Measurements from ENCODE around the gene RYR3. TPM values are rescaled to one million over a fixed set of nuclear protein-coding genes. Genes with fewer than 3 reads are reported as not detected.

RYR3 gene
- total RNA-seq, 1 donor from 2014 or later = 2.2 TPM

DNA sequence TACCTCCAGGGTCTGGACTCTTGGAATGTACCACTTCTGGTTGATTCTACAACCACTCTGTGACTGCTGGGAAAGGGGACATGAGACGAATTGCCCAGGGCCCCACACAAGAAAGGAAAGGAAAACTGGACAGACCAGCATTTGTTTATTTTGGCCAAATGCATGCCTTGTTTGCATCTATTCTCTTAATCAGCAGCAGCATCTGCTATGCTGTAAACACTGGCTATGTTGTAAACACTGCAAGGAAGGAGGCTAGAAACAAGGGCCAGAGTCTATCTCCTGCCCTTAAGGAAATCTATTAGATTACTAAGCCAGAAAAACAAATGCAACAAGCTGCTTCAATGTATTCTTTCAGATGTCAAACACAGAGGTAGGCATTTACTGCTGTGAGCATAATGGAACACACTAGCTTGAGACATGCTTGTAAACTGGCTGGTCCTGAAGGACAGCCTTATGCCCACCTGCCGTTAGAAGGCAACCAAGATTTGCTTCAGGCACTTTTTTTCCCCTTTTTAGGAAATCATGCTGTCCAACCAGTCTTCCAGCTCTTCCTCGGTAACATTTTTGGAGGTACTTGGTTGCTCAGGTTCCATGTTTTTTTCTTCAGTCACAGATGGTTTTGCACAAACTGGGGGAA is 555.5 kb downstream of the RYR3 start:
- Mint-ChIP-seq H3K27ac (no peak overlapping the region), H3K4me1 (ENCODE audit: unreplicated experiment) (peaks cover 8% of the 10 kb centered on the region), H3K4me3 (no peak overlapping the region), H3K36me3 (no peaks in the 10 kb centered on the region), H3K27me3 (no peaks in the 10 kb centered on the region), H3K9me3 (no peaks in the 10 kb centered on the region)
- TF ChIP-seq, protein P1, sequence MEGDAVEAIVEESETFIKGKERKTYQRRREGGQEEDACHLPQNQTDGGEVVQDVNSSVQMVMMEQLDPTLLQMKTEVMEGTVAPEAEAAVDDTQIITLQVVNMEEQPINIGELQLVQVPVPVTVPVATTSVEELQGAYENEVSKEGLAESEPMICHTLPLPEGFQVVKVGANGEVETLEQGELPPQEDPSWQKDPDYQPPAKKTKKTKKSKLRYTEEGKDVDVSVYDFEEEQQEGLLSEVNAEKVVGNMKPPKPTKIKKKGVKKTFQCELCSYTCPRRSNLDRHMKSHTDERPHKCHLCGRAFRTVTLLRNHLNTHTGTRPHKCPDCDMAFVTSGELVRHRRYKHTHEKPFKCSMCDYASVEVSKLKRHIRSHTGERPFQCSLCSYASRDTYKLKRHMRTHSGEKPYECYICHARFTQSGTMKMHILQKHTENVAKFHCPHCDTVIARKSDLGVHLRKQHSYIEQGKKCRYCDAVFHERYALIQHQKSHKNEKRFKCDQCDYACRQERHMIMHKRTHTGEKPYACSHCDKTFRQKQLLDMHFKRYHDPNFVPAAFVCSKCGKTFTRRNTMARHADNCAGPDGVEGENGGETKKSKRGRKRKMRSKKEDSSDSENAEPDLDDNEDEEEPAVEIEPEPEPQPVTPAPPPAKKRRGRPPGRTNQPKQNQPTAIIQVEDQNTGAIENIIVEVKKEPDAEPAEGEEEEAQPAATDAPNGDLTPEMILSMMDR (conservative IDR thresholded peaks at IDR 0.05) = no peak
- no peak for DNase-seq (ENCODE audit: extremely low spot score, unreplicated experiment)

DNA sequence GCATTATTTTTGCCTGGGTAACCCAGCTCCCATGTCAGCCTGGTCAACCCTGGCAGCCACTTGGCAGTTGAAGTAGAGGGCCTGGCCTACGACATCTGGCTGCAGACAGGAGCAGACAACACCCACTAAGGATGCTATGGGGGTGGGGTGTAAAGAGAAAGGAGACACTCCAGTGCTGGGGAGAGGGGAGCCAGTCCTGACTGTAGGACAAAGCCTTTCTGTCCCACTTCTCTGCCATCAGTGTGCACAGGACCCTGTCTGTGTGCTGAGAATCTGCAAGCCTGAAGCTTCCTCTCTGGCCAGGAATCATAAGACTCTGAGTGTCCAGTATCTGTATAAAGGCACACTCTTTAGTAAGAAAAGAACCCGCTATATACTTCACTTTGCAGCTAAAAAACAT is 561.2 kb downstream of the RYR3 start:
- H3K9me3 Mint-ChIP-seq = no peaks in the 10 kb centered on the region
- TF ChIP-seq, protein P1 (conservative IDR thresholded peaks at IDR 0.05) = no peak
- no peak overlapping the region for H3K4me3 Mint-ChIP-seq
- no peak for DNase-seq (ENCODE audit: extremely low spot score, unreplicated experiment)
- no peaks in the 10 kb centered on the region for H3K27me3 Mint-ChIP-seq
- no peaks in the 10 kb centered on the region for H3K36me3 Mint-ChIP-seq
- no peak overlapping the region for H3K27ac Mint-ChIP-seq
- peaks cover 5% of the 10 kb centered on the region for H3K4me1 Mint-ChIP-seq (ENCODE audit: unreplicated experiment)

DNA sequence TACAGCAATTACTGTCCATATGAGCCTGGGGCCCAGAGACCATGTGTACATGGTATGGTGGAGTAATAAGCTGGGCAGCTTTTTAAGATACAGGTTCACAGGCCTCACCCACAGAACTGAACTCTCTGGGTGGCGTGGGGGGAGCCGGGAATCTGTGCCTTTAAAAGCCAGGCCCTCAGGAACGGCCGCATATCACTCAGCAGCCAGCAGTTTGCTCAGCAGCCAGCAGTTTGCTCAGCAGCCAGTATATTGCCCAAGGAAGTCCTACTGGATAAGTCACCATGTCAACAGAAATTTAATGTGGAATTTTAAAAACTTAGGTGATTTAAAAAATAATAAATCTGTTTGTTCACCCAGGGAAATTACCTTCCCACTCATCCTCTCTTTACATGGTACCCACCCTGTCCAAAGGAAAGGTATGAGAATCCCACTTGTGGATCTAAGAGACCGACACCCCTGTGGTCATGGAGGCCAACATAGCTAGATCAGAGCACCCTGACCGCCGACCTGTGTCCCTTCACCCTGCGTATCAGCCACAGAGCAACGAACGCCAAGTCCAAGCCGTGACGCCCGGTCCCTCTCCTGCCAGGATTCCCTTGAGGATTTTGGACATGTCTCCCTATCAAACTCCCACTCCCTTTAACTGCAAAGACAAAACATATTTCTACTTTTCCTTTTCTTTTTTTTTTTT is 561.8 kb downstream of the RYR3 start:
- Mint-ChIP-seq H3K4me1 (ENCODE audit: unreplicated experiment) (peaks cover 5% of the 10 kb centered on the region), H3K27ac (no peak overlapping the region), H3K4me3 (no peak overlapping the region), H3K36me3 (no peaks in the 10 kb centered on the region), H3K27me3 (no peaks in the 10 kb centered on the region), H3K9me3 (no peaks in the 10 kb centered on the region)
- TF ChIP-seq, protein P1 (conservative IDR thresholded peaks at IDR 0.05) = no peak
- no peak for DNase-seq (ENCODE audit: extremely low spot score, unreplicated experiment)

DNA sequence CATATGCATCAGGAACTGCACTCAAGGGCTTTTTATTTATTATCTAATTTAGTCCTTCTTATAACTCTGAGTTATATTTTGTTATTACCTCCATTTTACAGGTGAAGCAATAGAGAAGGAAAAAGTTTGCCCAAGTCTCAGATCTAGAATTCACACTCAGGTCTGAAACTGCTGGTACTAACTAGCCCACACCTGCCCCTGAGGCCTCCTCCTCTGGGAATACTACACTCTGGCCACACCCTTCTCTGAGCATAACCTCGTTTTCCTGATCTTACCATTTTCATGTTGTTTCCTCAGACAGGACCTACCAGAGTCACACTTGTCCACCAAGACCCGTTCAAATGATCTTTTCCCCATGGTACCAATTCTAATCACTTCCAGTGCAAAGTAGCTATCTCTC is 563.4 kb downstream of the RYR3 start:
- H3K9me3 Mint-ChIP-seq = no peaks in the 10 kb centered on the region
- TF ChIP-seq, protein P1 (conservative IDR thresholded peaks at IDR 0.05) = no peak
- no peak for DNase-seq (ENCODE audit: extremely low spot score, unreplicated experiment)
- H3K27me3 Mint-ChIP-seq = no peaks in the 10 kb centered on the region
- H3K36me3 Mint-ChIP-seq = no peaks in the 10 kb centered on the region
- no peak overlapping the region for H3K27ac Mint-ChIP-seq
- H3K4me3 Mint-ChIP-seq = no peak overlapping the region
- no peaks in the 10 kb centered on the region for H3K4me1 Mint-ChIP-seq (ENCODE audit: unreplicated experiment)

DNA sequence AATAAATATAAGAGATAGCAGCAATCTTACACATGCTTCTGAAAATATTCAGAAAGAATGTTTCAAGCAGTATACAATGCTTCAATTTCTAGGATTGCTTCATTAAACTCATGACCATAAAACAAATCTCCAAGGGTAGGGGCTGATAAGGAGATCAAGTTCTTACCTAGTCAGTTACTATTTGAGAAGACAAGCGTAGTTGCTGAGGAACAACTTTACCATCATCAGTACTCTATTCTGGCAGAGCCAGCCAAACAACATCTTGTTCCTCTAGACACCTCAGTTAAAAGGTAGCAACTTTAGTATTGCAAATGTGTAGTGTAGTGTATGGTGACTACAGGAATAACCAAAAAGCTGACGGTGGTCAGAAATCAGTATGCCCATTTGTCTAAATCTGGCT is 572.2 kb downstream of the RYR3 start:
- TF ChIP-seq, protein P1 (conservative IDR thresholded peaks at IDR 0.05) = no peak
- Mint-ChIP-seq H3K36me3 (no peaks in the 10 kb centered on the region), H3K27ac (no peak overlapping the region), H3K4me1 (ENCODE audit: unreplicated experiment) (no peaks in the 10 kb centered on the region), H3K9me3 (peaks cover 12% of the 10 kb centered on the region), H3K4me3 (no peak overlapping the region), H3K27me3 (no peaks in the 10 kb centered on the region)
- DNase-seq (ENCODE audit: extremely low spot score, unreplicated experiment) = no peak

All from type B pancreatic cell (in vitro differentiated cells).